Neural cell (in vitro differentiated cells): ENCODE results near the gene HOXC6. TPM values are rescaled to one million over a fixed set of nuclear protein-coding genes. Genes with fewer than 3 reads are reported as not detected.

Experiments used
- H2AFZ ChIP-seq: fragments of 200-600, 300-800 bp; sonication (generic), shearing (Covaris generic); 2 replicates; pipeline ENCODE4 v1.6.0; 2014; ENCODE audit warnings: low read depth, mild to moderate bottlenecking, antibody characterized with exemption, low read length, moderate library complexity
- H3F3A ChIP-seq: fragments of 200-600 bp; shearing (Covaris generic); 2 replicates; pipeline ENCODE4 v1.6.1; 2016; ENCODE audit warnings: mild to moderate bottlenecking, moderate library complexity, mixed read lengths, antibody characterized with exemption, low read length; ENCODE audit not compliant: insufficient read depth, poor library complexity, severe bottlenecking
- H3K27ac ChIP-seq: fragments of 200-600, 300-800 bp; sonication (generic), shearing (Covaris generic); 2 replicates; pipeline ENCODE4 v1.5.1; 2014; ENCODE audit warnings: mild to moderate bottlenecking, low read length, moderate library complexity
- H3K27me3 ChIP-seq: fragments of 300-800, 200-600 bp; sonication (generic), shearing (Covaris generic); 2 replicates; pipeline ENCODE4 v1.6.0; 2014; ENCODE audit warnings: mild to moderate bottlenecking, low read depth, low read length, moderate library complexity; ENCODE audit not compliant: insufficient read depth
- H3K36me3 ChIP-seq: fragments of 300-800, 200-600 bp; sonication (generic), shearing (Covaris generic); 2 replicates; pipeline ENCODE4 v1.5.1; 2014; ENCODE audit warnings: mild to moderate bottlenecking, antibody characterized with exemption, low read length, moderate library complexity; ENCODE audit not compliant: insufficient read depth
- H3K4me2 ChIP-seq: fragments of 300-800, 200-600 bp; sonication (generic), shearing (Covaris generic); 2 replicates; pipeline ENCODE4 v1.6.0; 2014; ENCODE audit warnings: mild to moderate bottlenecking, low read length
- H3K4me3 ChIP-seq: fragments of 300-800, 200-600 bp; sonication (generic), shearing (Covaris generic); 2 replicates; pipeline ENCODE4 v1.5.1; 2014; ENCODE audit warnings: mild to moderate bottlenecking, low read length, moderate library complexity
- H3K79me2 ChIP-seq: fragments of 200-600 bp; shearing (Covaris generic); replicated peaks from 2 replicates; pipeline ENCODE4 v1.6.0; 2014; ENCODE audit warnings: mild to moderate bottlenecking, low read length, moderate library complexity; ENCODE audit not compliant: insufficient read depth
- H3K9ac ChIP-seq: fragments of 300-800, 200-600 bp; sonication (generic), shearing (Covaris generic); 2 replicates; pipeline ENCODE4 v1.6.1; 2016; ENCODE audit warnings: mild to moderate bottlenecking, low read length, mixed read lengths
- H3K9me2 ChIP-seq: fragments of 200-600 bp; shearing (Covaris generic); 2 replicates; pipeline ENCODE4 v1.6.1; 2016; ENCODE audit warnings: mild to moderate bottlenecking, low read length, mixed read lengths; ENCODE audit not compliant: insufficient read depth
- H3K9me3 ChIP-seq: fragments of 200-600, 300-800 bp; sonication (generic), shearing (Covaris generic); 2 replicates; pipeline ENCODE4 v1.6.1; 2016; ENCODE audit warnings: mild to moderate bottlenecking, mixed run types, low read length, moderate library complexity, mixed read lengths
- H4K20me1 ChIP-seq: fragments of 200-600 bp; shearing (Covaris generic); 2 replicates; pipeline ENCODE4 v1.6.1; 2016; ENCODE audit warnings: mild to moderate bottlenecking, mixed run types; ENCODE audit not compliant: insufficient read depth
- CTCF ChIP-seq: fragments of 450-650 bp; IDR thresholded peaks from 2 replicates; pipeline ENCODE4 v1.5.1; 2014; ENCODE audit warnings: antibody characterized with exemption, mild to moderate bottlenecking, moderate library complexity; ENCODE audit not compliant: poor library complexity, severe bottlenecking
- EP300 ChIP-seq: fragments of 450-650 bp; conservative IDR thresholded peaks from 2 replicates; pipeline ENCODE4 v1.6.1; 2014; ENCODE audit warnings: antibody characterized with exemption, mild to moderate bottlenecking, moderate library complexity; ENCODE audit not compliant: poor library complexity, severe bottlenecking
- EZH2 ChIP-seq: fragments of 200-600, 300-800 bp; shearing (Covaris generic), sonication (generic); IDR thresholded peaks from 2 replicates; pipeline ENCODE4 v1.6.1; 2014; ENCODE audit warnings: antibody characterized with exemption, low read length, borderline replicate concordance, mild to moderate bottlenecking; ENCODE audit not compliant: insufficient read depth, poor library complexity, severe bottlenecking
- MXI1 ChIP-seq: fragments of 450-650 bp; conservative IDR thresholded peaks from 2 replicates; pipeline ENCODE4 v1.6.1; 2014; ENCODE audit warnings: antibody characterized with exemption, mild to moderate bottlenecking; ENCODE audit not compliant: poor library complexity, severe bottlenecking
- POLR2AphosphoS5 ChIP-seq: IDR thresholded peaks from 2 replicates; pipeline ENCODE4 v1.6.1; 2012
- TAF1 ChIP-seq: IDR thresholded peaks from 2 replicates; pipeline ENCODE4 v1.6.1; 2012; ENCODE audit warnings: low read depth
- polyA plus RNA-seq: library from polyadenylated mRNA; depleted of rRNA; stranded (reverse); fragments of >200 nt; gene quantifications from 2 replicates; pipeline ENCODE4 v1.2.3, GENCODE V29; 2014
- TF ChIP-seq, protein P1 (sequence below): IDR thresholded peaks from 2 replicates; pipeline ENCODE4 v1.6.1; 2012; ENCODE audit warnings: borderline replicate concordance

HOXC6 gene
- polyA plus RNA-seq, 1 donor from 2014 or later, result not detected

DNA sequence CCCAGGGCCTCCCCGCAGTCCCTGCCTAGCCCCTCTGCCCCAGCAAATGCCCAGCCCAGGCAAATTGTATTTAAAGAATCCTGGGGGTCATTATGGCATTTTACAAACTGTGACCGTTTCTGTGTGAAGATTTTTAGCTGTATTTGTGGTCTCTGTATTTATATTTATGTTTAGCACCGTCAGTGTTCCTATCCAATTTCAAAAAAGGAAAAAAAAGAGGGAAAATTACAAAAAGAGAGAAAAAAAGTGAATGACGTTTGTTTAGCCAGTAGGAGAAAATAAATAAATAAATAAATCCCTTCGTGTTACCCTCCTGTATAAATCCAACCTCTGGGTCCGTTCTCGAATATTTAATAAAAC is 2.2 kb downstream of the HOXC6 start:
- peaks cover 99% of the 10 kb centered on the region for H3K27me3 ChIP-seq
- no peak for TF ChIP-seq CTCF
- H3K27ac ChIP-seq, result no peak overlapping the region
- no peaks in the 10 kb centered on the region for H3F3A ChIP-seq
- H3K4me2 ChIP-seq, result no peak overlapping the region
- H3K4me3 ChIP-seq, result no peak overlapping the region
- no peaks in the 10 kb centered on the region for H3K79me2 ChIP-seq
- no peak overlapping the region for H3K9ac ChIP-seq
- no peaks in the 10 kb centered on the region for H3K9me2 ChIP-seq
- no peaks in the 10 kb centered on the region for H4K20me1 ChIP-seq
- no peaks in the 10 kb centered on the region for H3K36me3 ChIP-seq
- H2AFZ ChIP-seq, result no peak overlapping the region
- H3K9me3 ChIP-seq, result no peaks in the 10 kb centered on the region

DNA sequence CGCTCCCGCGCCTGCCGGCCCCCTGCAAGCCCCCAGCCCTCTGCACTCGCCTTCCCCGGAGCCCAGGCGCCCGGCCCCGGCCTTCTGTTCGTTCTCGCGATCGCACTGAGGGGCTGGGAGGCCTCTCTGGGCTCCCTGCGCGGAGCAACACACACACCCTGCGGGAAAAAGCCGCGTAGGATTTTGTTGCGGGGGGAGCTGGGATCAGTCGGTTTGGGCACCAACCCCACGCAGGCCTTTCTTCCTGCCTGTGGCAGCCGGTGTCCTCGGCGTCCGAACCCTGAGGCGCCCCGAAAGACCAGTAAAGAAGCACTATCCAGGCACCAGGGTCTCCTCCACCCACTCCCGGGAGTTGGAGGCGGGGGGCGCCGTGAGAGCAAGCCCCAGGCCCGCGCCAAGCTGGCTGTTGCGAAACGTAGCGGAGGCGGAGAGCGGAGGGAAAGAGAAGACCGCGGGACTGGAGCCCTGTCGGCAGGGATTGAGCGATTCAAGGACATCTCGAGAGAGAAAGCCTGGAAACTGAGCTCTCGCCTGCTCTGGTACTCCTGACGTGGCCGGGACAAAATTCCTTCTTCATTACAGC is 2.7 kb downstream of the HOXC6 start:
- Histone ChIP-seq H3K9me3 (no peaks in the 10 kb centered on the region), H3K9me2 (no peaks in the 10 kb centered on the region), H4K20me1 (no peaks in the 10 kb centered on the region), H3K79me2 (no peaks in the 10 kb centered on the region), H3K36me3 (no peaks in the 10 kb centered on the region), H3K4me3 (no peak overlapping the region), H3K27ac (no peak overlapping the region), H3K4me2 (no peak overlapping the region), H3K9ac (no peak overlapping the region), H2AFZ (no peak overlapping the region), H3K27me3 (peaks cover 99% of the 10 kb centered on the region), H3F3A (no peaks in the 10 kb centered on the region)
- TF ChIP-seq TAF1 (no peak), EZH2 (peak; percentile 95)

GRCh38 chr12:54031480-54031879 is 3.2 kb downstream of the HOXC6 start:
- Histone ChIP-seq H3K9me2 (no peaks in the 10 kb centered on the region), H4K20me1 (no peaks in the 10 kb centered on the region), H3K9me3 (no peaks in the 10 kb centered on the region), H2AFZ (no peak overlapping the region), H3K27me3 (peaks cover 99% of the 10 kb centered on the region), H3K36me3 (no peaks in the 10 kb centered on the region), H3K9ac (no peak overlapping the region), H3K4me3 (no peak overlapping the region), H3K4me2 (no peak overlapping the region), H3K79me2 (no peaks in the 10 kb centered on the region), H3K27ac (no peak overlapping the region), H3F3A (no peaks in the 10 kb centered on the region)
- TF ChIP-seq TAF1, result no peak
- no peak for TF ChIP-seq EZH2
- no peak for TF ChIP-seq EP300
- TF ChIP-seq CTCF, result no peak

- H2AFZ ChIP-seq, result no peak overlapping the region
- H3K36me3 ChIP-seq, result no peaks in the 10 kb centered on the region
- H3K27ac ChIP-seq, result no peak overlapping the region
- peaks cover 99% of the 10 kb centered on the region for H3K27me3 ChIP-seq
- H3K9ac ChIP-seq, result no peak overlapping the region
- no peaks in the 10 kb centered on the region for H3F3A ChIP-seq
- H3K4me3 ChIP-seq, result no peak overlapping the region
- no peak overlapping the region for H3K4me2 ChIP-seq
- no peaks in the 10 kb centered on the region for H3K9me3 ChIP-seq
- H3K9me2 ChIP-seq, result no peaks in the 10 kb centered on the region
- no peaks in the 10 kb centered on the region for H4K20me1 ChIP-seq
- H3K79me2 ChIP-seq, result no peaks in the 10 kb centered on the region
- TF ChIP-seq MXI1 (no peak), CTCF (no peak), POLR2AphosphoS5 (no peak), EZH2 (no peak), EP300 (no peak)
- TF ChIP-seq, protein P1, sequence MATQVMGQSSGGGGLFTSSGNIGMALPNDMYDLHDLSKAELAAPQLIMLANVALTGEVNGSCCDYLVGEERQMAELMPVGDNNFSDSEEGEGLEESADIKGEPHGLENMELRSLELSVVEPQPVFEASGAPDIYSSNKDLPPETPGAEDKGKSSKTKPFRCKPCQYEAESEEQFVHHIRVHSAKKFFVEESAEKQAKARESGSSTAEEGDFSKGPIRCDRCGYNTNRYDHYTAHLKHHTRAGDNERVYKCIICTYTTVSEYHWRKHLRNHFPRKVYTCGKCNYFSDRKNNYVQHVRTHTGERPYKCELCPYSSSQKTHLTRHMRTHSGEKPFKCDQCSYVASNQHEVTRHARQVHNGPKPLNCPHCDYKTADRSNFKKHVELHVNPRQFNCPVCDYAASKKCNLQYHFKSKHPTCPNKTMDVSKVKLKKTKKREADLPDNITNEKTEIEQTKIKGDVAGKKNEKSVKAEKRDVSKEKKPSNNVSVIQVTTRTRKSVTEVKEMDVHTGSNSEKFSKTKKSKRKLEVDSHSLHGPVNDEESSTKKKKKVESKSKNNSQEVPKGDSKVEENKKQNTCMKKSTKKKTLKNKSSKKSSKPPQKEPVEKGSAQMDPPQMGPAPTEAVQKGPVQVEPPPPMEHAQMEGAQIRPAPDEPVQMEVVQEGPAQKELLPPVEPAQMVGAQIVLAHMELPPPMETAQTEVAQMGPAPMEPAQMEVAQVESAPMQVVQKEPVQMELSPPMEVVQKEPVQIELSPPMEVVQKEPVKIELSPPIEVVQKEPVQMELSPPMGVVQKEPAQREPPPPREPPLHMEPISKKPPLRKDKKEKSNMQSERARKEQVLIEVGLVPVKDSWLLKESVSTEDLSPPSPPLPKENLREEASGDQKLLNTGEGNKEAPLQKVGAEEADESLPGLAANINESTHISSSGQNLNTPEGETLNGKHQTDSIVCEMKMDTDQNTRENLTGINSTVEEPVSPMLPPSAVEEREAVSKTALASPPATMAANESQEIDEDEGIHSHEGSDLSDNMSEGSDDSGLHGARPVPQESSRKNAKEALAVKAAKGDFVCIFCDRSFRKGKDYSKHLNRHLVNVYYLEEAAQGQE, result no peak
Observed at GRCh38 chr12:54032086-54032619, 3.9 kb downstream of the HOXC6 start.
